Stomach (tissue), 9 donors: ENCODE data around the gene KRT38. TPM values are rescaled to one million over a fixed set of nuclear protein-coding genes. Genes with fewer than 3 reads are reported as not detected.

Experiments used
- DNase-seq, 2 donors: peaks; one replicate each; pipeline versions ENCODE4 v3.0.0 to v3.0.0-alpha.2; 2013 to 2019
- H3K27ac ChIP-seq, 5 donors: fragments of 200-600 bp in 4 of 5; sonication (generic) in 4 of 5; one replicate each; pipeline ENCODE4 v1.5.1; 2013 to 2019; ENCODE audit warnings: mild to moderate bottlenecking in 1 of 5, moderate library complexity in 1 of 5
- H3K27me3 ChIP-seq, 3 donors: fragments of 200-600 bp; sonication (generic); one replicate each; pipeline ENCODE4 v1.5.1; 2017 to 2019; ENCODE audit warnings: mixed run types in 1 of 3
- H3K36me3 ChIP-seq, 4 donors: fragments of 200-600 bp; sonication (generic); 1 replicate in 3 of 4; 2 replicates in 1 of 4; pipeline ENCODE4 v1.5.1; 2016 to 2019
- H3K4me1 ChIP-seq, 4 donors: fragments of 200-600 bp; sonication (generic); one replicate each; pipeline ENCODE4 v1.5.1; 2016 to 2019
- H3K4me3 ChIP-seq, 4 donors: fragments of 200-600 bp; sonication (generic) in 3 of 4; one replicate each; pipeline ENCODE4 v1.5.1; 2016 to 2019; ENCODE audit warnings: mild to moderate bottlenecking in 1 of 4
- H3K9me3 ChIP-seq, 4 donors: fragments of 200-600 bp; sonication (generic); one replicate each; pipeline ENCODE4 v1.5.1; 2016 to 2019
- CTCF ChIP-seq, 7 experiments: fragments of 450-650 bp in 4 of 7; fragments of 200-600 bp in 3 of 7; sonication (generic) in 3 of 7; IDR thresholded peaks; one replicate each; pipeline ENCODE4 v1.5.1; 2016 to 2019; ENCODE audit warnings: antibody characterized with exemption in 7 of 7, control low read depth in 2 of 7, mild to moderate bottlenecking in 1 of 7
- EP300 ChIP-seq: sonication (generic); formaldehyde crosslinking; IDR thresholded peaks from one replicate; pipeline ENCODE4 v1.6.1; 2017; ENCODE audit warnings: antibody characterized with exemption
- POLR2A ChIP-seq, 4 donors: fragments of 450-650 bp; IDR thresholded peaks; one replicate each; pipeline ENCODE4 v1.6.1; 2016; ENCODE audit warnings: antibody characterized with exemption in 4 of 4, control low read depth in 2 of 4, mild to moderate bottlenecking in 1 of 4, moderate library complexity in 1 of 4
- POLR2AphosphoS5 ChIP-seq, 3 donors: sonication (generic); formaldehyde crosslinking; IDR thresholded peaks; one replicate each; pipeline ENCODE4 v1.6.1; 2016; ENCODE audit warnings: antibody characterized with exemption in 3 of 3
- WGBS, 5 donors: extraction: QIAGEN DNeasy Blood & Tissue Kit in 3 of 5; methylation state at CpG; one replicate each; pipeline versions ENCODE4 v1.1.5 to v1.1.7; 2013 to 2018; 5-methylcytosine and 5-hydroxymethylcytosine counted together
- intact Hi-C: fragments of 100-400 bp; cut with DNase I; formaldehyde crosslinking; loops from one replicate; pipeline ENCODE4 v1.15.1; 2023; ENCODE audit warnings: low total_unique reads
- polyA plus RNA-seq, 3 donors: library from polyadenylated mRNA; stranded (reverse); fragments of 200-250 nt; gene quantifications; one replicate each; pipeline ENCODE4 v1.2.3, GENCODE V29; 2013
- total RNA-seq, 5 donors: library from RNA; depleted of rRNA; stranded (reverse); fragments of >200 nt; gene quantifications; one replicate each; pipeline versions ENCODE4 v1.1.0 to v1.2.3, GENCODE V29; 2014 to 2016
- donor health status: healthy with polysubstance abuse.
- donor health status: Bipolar disorder and iron deficiency.
- donor health status: healthy.

KRT38 gene
- total and polyA plus RNA-seq, 8 donors, result not detected

DNA sequence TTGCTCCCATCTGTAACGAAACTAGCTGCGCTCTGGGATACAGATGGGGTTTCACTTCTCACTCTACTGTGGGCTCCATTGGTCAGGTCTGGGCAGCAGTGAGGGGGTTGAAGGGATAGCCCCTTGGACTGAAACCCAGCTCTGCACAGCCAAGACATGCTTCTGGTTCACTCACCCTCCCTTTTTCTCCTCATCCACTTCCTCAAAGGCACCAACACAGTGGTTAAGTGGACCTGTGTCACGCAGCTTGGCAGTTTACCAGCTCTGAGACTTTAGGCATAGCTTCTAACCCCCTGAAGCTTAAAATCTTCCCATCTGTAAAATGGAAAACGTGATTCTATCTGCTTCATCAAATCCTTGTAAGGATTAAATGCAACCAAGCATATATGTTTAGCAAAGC lies 11.5 kb upstream of the KRT38 start:
- Histone ChIP-seq H3K27ac (no peak overlapping the region), H3K27me3 (peaks cover 0 to 6% (median 0%) of the 10 kb centered on the region in 3 donors), H3K4me1 (no peaks in the 10 kb centered on the region), H3K4me3 (no peak overlapping the region), H3K9me3 (no peaks in the 10 kb centered on the region), H3K36me3 (no peaks in the 10 kb centered on the region)
- 46 to 65% (median 55%) methylated on average over 4 of the region's 4 CpGs for WGBS, 5 donors
- intact Hi-C loops, result no loop called here
- no peak for TF ChIP-seq POLR2A (IDR thresholded peaks at IDR 0.05)
- TF ChIP-seq EP300, result no peak
- TF ChIP-seq CTCF (IDR thresholded peaks at IDR 0.05), result no peak
- no peak for TF ChIP-seq POLR2AphosphoS5 (IDR thresholded peaks at IDR 0.05)
- no peak for DNase-seq

DNA sequence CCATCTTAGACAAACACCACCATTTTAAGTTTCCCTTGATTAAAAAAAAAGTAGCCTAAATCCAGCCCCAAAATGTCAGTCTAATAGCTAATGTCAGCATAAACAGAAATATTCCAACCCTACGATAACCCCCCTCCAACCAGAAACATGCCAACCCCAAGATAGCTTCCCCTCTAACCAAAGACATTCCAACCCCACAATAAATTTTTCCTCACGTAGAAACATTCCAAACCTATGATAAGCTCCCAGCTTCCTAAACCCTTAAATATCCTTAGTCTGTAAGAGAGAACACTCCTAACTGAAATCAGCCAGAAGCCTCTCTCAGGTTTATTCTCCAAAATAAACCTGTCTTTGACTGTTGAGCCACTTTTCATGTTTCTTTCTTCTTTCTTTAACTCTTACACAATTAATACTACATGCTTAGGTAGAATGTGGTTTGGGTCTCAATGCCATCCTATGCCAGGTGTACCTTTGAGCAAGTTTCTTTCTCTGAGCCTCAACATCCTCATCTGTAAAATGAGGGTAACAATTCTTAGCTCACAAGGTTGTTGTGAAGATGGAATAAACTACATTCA lies 10.5 kb upstream of the KRT38 start:
- 78 to 91% (median 89%) methylated on average over 2 of the region's 2 CpGs for WGBS, 5 donors
- Histone ChIP-seq H3K27ac (no peak overlapping the region), H3K4me1 (no peaks in the 10 kb centered on the region), H3K36me3 (no peaks in the 10 kb centered on the region), H3K4me3 (no peak overlapping the region), H3K9me3 (no peaks in the 10 kb centered on the region), H3K27me3 (peaks cover 0 to 6% (median 0%) of the 10 kb centered on the region in 3 donors)
- DNase-seq, result no peak
- intact Hi-C loops, result no loop called here
- TF ChIP-seq CTCF (IDR thresholded peaks at IDR 0.05) (no peak), POLR2AphosphoS5 (IDR thresholded peaks at IDR 0.05) (no peak), POLR2A (IDR thresholded peaks at IDR 0.05) (no peak), EP300 (no peak)

- 70 to 86% (median 81%) methylated on average over 2 to 6 of the region's 6 CpGs for WGBS, 5 donors
- intact Hi-C loops, result no loop called here
- H3K4me1 ChIP-seq, result no peaks in the 10 kb centered on the region
- no peak overlapping the region for H3K4me3 ChIP-seq
- no peak overlapping the region for H3K27ac ChIP-seq
- H3K9me3 ChIP-seq, result no peaks in the 10 kb centered on the region
- DNase-seq, result no peak
- H3K27me3 ChIP-seq, result peaks cover 0 to 8% (median 0%) of the 10 kb centered on the region in 3 donors
- no peaks in the 10 kb centered on the region for H3K36me3 ChIP-seq
- TF ChIP-seq EP300 (no peak), POLR2A (IDR thresholded peaks at IDR 0.05) (no peak), POLR2AphosphoS5 (IDR thresholded peaks at IDR 0.05) (no peak), CTCF (IDR thresholded peaks at IDR 0.05) (no peak)
These were observed 8.2 kb upstream of the KRT38 start for GRCh38 chr17:41449008-41449407.

- H3K4me1 ChIP-seq, result no peaks in the 10 kb centered on the region
- H3K9me3 ChIP-seq, result no peaks in the 10 kb centered on the region
- peaks cover 0 to 7% (median 0%) of the 10 kb centered on the region in 3 donors for H3K27me3 ChIP-seq
- TF ChIP-seq EP300 (no peak), CTCF (IDR thresholded peaks at IDR 0.05) (no peak), POLR2AphosphoS5 (IDR thresholded peaks at IDR 0.05) (no peak), POLR2A (IDR thresholded peaks at IDR 0.05) (no peak)
- 42 to 89% (median 63%) methylated on average over 2 of the region's 2 CpGs for WGBS, 5 donors
- DNase-seq, result no peak
- H3K27ac ChIP-seq, result no peak overlapping the region
- no peaks in the 10 kb centered on the region for H3K36me3 ChIP-seq
- no peak overlapping the region for H3K4me3 ChIP-seq
- intact Hi-C loops, result no loop called here
These were observed 7.7 kb upstream of the KRT38 start for GRCh38 chr17:41448506-41448905.
